T-helper 9 cell (primary cell): Measurements from ENCODE around the gene ZFAND2A.
"Not testable (repeated sequence)": the region's sequence is repeated elsewhere in the genome, so short reads cannot be mapped to it uniquely, and the experiment has no call there.

Source experiments
- DNase-seq: peaks from one replicate; pipeline ENCODE4 v3.0.0-alpha.2; 2020

ZFAND2A gene

GRCh38 chr7:1174881-1175596, 15.0 kb upstream of the ZFAND2A start:
- DNase-seq, result no peak

DNA sequence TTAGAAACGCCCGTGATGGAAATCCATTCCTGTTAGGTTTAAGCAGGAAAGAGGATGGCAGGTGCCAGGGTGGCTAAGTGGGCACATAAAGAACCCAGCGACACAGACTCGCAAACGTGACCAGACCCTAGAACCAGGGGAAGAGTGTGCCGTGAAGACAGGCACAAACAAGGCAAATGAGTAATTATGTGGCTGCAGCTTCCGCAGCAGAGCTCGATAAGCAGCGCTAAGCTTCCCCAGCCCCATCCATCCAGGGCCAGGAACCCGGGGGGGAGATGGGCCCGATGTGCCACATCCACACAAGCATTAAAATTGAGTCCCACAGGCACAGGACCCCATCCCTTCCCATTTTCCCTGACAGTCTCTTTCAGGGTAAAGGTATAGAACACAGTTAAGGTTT, 14.0 kb upstream of the ZFAND2A start:
- no peak for DNase-seq

- DNase-seq, result no peak
These were observed 12.9 kb upstream of the ZFAND2A start for GRCh38 chr7:1172666-1173523.

DNA sequence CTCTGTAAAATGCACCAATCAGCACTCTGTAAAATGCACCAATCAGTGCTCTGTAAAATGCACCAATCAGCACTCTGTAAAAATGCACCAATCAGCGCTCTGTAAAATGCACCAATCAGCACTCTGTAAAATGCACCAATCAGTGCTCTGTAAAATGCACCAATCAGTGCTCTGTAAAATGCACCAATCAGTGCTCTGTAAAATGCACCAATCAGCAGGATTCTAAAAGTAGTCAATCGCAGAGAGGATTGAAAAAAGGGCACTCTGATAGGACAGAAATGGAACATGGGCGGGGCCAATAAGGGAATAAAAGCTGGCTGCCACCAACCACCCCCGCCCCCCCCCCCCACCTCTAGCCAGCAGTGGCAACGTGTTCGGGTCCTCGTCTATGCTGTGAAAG, 11.5 kb upstream of the ZFAND2A start:
- not testable (repeated sequence) for DNase-seq

DNA sequence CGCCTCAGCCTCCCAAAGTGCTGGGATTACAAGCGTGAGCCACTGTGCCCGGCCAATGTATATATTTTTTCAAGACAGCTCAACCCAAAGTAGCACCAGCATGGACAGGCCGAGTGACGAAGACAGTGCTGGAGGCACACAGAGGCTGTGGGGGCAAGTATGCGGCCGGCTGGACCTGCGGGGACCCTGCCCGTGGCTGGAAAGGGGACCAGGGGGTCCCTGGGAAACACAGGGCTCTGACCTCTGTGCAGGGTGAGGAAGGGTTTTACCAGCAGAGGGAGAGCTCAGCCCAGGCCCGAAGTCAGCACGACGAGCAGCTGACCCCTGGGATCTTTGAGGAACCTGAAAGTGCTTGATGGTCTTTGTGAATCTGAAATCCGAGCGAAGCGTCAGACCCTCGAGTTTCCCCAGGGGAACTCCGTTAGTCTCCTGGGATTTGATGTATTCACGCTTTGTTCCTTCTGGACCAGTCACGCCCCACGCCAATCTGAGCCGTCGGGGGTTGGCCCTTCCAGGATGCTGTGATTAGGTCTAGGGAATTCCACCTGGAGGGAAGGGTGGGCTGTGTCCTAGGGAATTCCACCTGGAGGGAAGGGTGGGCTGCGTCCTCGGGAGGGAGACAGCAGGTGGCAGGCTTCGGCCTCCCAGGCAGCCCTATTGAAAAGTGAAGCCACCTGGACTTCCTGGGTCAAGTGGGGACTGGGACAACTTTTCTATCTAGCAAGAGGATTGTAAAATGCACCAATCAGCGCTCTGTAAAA, 10.9 kb upstream of the ZFAND2A start:
- DNase-seq, result no peak

GRCh38 chr7:1169409-1170368, 9.7 kb upstream of the ZFAND2A start:
- DNase-seq, result peak; percentile 96

DNA sequence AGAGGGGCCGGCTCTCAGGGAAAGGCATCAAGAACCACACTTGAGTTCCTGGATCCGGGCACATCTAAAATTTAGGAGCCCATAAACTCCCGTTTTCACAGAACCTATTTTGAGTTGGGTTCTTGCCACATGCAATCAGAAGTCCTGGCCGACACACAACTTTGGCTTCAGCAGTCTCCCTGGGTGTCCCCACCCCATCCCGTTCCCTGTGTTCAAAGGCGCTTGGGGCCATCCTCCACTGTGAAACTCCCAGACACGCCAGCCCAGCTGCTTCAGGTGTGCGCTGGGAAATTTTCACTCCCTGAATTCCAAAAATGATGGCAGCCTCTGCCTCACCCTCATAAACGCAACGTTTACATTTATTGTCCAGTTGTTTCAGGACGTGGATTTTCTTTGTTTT, 8.4 kb upstream of the ZFAND2A start:
- no peak for DNase-seq

GRCh38 chr7:1164436-1164835, 4.4 kb upstream of the ZFAND2A start:
- no peak for DNase-seq

GRCh38 chr7:1163121-1163520, 3.1 kb upstream of the ZFAND2A start:
- DNase-seq, result no peak

DNA sequence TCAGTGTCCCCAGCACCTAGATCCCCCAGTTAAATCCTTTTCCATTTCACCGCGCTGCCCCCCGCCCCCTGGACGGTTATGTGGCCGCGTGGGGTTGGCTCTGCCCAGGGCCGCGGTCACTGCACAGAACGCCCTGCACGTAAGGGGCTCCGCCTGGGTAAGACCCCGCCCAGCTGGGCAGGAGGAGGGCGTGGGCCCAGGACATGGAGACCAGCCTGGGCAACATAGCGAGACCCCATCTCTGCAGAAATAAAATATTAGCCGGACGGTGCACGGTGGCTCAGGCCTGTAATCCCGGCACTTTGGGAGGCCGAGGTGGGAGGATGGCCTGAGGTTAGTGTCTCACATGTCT, 650 bp upstream of the ZFAND2A start:
- no peak for DNase-seq

DNA sequence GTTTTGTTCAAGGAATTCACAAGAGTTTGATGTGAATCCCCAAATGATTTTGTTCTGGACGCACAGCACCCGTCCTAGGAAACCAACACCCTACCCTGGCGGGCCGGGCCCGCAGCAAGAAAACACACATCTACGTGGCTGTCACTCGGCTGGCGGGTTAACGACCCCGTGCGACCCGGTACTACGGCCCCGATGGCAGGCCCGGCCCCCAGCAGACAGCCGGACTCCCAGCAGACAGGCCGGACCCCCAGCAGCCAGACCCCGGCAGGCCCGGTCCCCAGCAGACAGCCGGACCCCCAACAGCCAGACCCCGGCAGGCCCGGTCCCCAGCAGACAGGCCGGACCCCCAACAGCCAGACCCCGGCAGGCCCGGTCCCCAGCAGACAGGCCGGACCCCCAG, 765 bp downstream of the ZFAND2A start:
- not testable (repeated sequence) for DNase-seq

- no peak for DNase-seq
These were observed 1.5 kb downstream of the ZFAND2A start for GRCh38 chr7:1158203-1159126.

GRCh38 chr7:1156782-1157535, 3.0 kb downstream of the ZFAND2A start:
- no peak for DNase-seq

DNA sequence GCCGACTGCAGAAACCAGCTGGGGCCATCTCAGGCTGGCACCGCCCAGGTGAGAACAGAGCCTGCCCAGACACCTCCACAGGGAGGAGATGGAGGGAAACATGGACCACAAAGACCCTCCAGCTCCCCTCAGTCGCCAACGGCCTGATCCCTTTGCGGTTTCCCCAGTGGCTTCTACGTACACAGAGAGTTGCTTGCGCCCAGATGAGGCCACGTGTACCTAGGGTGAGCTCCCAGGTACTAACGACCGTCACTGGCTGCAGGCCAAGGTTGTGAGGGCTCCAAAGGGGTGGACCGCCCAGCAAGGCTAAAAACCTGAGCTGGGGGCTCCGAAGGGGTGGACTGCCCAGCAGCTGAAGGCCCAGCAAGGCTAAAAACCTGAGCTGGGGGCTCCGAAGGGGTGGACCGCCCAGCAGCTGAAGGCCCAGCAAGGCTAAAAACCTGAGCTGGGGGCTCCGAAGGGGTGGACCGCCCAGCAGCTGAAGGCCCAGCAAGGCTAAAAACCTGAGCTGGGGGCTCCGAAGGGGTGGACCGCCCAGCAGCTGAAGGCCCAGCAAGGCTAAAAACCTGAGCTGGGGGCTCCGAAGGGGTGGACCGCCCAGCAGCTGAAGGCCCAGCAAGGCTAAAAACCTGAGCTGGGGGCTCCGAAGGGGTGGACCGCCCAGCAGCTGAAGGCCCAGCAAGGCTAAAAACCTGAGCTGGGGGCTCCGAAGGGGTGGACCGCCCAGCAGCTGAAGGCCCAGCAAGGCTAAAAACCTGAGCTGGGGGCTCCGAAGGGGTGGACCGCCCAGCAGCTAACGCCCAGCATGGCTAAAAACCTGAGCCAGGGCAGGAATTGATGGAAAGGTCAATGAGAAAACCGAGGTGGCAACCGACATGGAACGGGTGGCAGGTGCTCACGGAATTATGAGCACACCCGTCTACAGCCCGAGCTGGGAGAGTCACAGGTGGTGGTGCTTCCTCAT, 3.9 kb downstream of the ZFAND2A start:
- not testable (repeated sequence) for DNase-seq

DNA sequence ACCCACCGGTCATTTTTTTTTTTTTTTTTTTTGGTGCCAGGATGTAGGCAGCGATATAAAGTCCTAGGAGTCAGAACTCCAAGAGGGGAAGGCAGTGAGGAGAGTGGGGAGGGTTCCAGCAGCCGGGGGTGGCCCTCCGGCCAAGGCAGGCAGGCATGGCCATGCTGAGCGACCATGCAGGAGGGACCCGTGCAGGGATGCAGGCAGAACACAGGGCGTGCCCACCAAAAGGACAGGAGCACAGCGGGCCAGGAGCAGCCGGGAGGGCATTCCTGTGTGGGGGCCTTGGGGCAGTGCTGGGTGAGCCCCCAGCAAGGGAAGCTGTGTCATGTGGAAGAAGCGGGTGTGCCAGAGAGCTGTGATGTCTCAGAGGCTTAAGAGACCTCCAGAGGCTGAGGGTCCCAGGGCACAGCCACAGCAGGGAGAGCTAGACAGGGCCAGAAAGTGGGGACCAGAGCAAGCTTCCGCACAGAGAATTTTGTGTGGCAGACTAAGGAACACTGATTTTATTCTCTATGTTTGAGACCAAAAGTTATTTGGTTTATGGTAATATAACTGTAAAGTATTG, 5.7 kb downstream of the ZFAND2A start:
- no peak for DNase-seq

DNA sequence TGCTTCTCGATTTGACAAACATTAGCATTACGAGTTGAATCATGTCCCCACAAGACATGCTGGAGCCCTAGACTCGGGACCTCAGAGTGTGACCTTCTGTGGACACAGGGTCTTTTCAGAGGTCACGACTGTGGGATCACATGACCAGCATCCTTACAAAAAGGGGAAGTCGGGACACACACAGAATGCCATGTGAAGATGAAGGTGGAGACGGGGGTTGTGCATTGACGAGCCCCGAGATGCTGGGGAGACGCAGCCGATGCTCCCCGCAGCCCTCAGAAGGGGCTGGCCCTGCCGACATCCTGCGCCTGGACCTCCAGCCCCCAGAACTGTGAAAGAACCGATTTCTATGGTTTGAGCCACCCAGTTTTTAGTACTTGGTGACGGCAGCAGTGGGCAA, 7.5 kb downstream of the ZFAND2A start:
- DNase-seq, result no peak

DNA sequence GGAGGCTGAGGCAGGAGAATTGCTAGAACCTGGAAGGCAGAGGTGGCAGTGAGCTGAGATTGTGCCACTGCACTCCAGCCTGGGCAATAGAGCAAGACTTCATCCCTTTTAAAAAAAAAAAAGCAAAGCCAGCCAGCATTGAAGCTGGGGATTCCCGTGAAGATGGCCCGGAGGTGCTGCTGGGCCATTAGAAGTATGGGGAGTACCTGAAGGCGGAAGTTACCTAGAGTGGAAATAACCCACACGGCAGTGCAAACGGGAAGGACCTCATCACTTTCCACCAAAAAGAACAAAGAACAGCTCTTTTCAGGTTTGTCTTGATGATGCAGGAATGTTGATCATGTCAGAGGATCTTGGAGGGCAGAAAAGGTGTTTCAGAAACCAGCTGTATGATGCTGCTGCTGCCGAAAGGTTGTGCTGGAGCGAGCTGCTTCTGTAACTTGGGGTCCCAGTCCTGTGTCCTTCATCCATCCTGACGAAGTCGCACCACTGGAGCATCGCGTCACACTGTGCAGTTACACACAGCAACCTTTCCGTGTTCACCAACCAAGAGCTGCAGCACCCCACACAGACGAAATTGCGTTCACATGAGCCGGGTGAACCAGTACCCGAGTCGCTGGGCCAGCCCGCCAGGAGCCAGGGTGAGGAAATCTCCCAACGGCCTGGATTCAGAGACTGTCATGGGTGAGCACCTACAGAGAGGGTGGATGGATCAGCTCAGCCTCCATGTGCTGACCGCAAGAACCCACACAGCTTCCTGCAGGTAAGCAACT, 8.2 kb downstream of the ZFAND2A start:
- DNase-seq, result no peak

DNA sequence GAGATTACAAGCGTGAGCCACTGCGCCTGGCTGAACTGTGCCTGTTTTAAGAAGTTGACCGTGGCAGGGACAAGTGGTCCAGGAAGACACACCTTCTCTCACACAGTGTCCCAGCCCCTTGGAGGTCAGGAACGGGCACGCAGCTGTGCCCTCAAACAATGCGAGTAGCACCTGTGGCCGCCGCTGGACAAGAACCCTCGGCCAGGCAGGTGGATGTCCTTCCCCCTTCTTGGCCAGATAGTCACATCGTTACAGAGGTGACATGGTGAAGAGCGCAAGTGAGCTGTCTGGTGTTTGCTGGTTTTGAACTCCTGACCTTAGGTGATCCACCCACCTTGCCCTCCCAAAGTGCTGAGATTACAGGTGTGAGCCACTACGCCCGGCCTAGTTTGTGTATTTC, 8.8 kb downstream of the ZFAND2A start:
- DNase-seq, result no peak
